AG04449 (cell line): Measurements from ENCODE around the gene TIFAB.

ENCODE experiments used
- CTCF ChIA-PET: fragments of 350-600 bp; formaldehyde crosslinking; extraction: SDS; loops from one replicate; lab custom pipeline; 2021; ENCODE audit warnings: antibody characterized with exemption; lab: Yijun Ruan, JAX
- POLR2A ChIA-PET: fragments of 400-600, 350-600 bp; formaldehyde crosslinking; extraction: SDS; loops from one replicate; lab custom pipeline; 2020; ENCODE audit warnings: antibody characterized with exemption, inconsistent platforms; lab: Yijun Ruan, JAX
- DNase-seq: peaks from one replicate; pipeline ENCODE4 v3.0.0-alpha.2; 2010; ENCODE audit warnings: low read depth, low spot score
- H3K4me3 ChIP-seq: 2 replicates; pipeline ENCODE4 v1.5.1; 2011; ENCODE audit warnings: low read depth, mild to moderate bottlenecking, control low read depth, low read length
- CTCF ChIP-seq: IDR thresholded peaks from one replicate; pipeline ENCODE4 v1.5.1; 2011; ENCODE audit warnings: mild to moderate bottlenecking, moderate library complexity, low read length, control low read depth, inconsistent platforms; ENCODE audit not compliant: insufficient read depth; ENCODE audit errors: missing control alignments

TIFAB gene

GRCh38 chr5:135488727-135489465 is 36.7 kb upstream of the TIFAB start:
- no peak for DNase-seq
- no peak for TF ChIP-seq CTCF
- POLR2A ChIA-PET = no interaction called here
- CTCF ChIA-PET = interaction anchor here (1.0 to 10.7 kb wide), 8 partner anchors 16 to 77 kb away, joined by 3 to 85 read pairs (median 6); no protein-coding TSS in a partner anchor
- peak overlapping the region; percentile 56 for H3K4me3 ChIP-seq

GRCh38 chr5:135487839-135488514 is 35.8 kb upstream of the TIFAB start:
- ChIA-PET POLR2A (no interaction called here), CTCF (interaction anchor here (1.0 to 10.7 kb wide), 9 partner anchors 10 to 78 kb away, joined by 3 to 85 read pairs (median 5); no protein-coding TSS in a partner anchor)
- no peak overlapping the region for H3K4me3 ChIP-seq
- no peak for TF ChIP-seq CTCF
- no peak for DNase-seq

- CTCF ChIA-PET = interaction anchor here (1.1 to 10.7 kb wide), 5 partner anchors 9 to 75 kb away, joined by 3 to 85 read pairs (median 7); no protein-coding TSS in a partner anchor
- no peak for DNase-seq
- TF ChIP-seq CTCF = no peak
- no peak overlapping the region for H3K4me3 ChIP-seq
- POLR2A ChIA-PET = no interaction called here
Measured at GRCh38 chr5:135487037-135487395, 34.9 kb upstream of the TIFAB start.

GRCh38 chr5:135486131-135487036 is 34.2 kb upstream of the TIFAB start:
- ChIA-PET CTCF (interaction anchor here (1.8 to 10.7 kb wide), 3 partner anchors 14 to 65 kb away, joined by 4 to 85 read pairs (median 48); no protein-coding TSS in a partner anchor), POLR2A (no interaction called here)
- no peak for DNase-seq

GRCh38 chr5:135484674-135485086 is 32.5 kb upstream of the TIFAB start:
- no peak for DNase-seq
- POLR2A ChIA-PET = no interaction called here
- CTCF ChIA-PET = interaction anchor here (0.6 to 3.0 kb wide), 6 partner anchors 20 to 101 kb away, joined by 3 to 11 read pairs (median 4); no protein-coding TSS in a partner anchor
- no peak overlapping the region for H3K4me3 ChIP-seq
- no peak for TF ChIP-seq CTCF

More at GRCh38 chr5:135486131-135487036, 34.2 kb upstream of the TIFAB start:
- no peak for TF ChIP-seq CTCF
- H3K4me3 ChIP-seq = no peak overlapping the region
